HepG2 (cell line): Measurements from ENCODE around the gene NYNRIN. TPM values are rescaled to one million over a fixed set of nuclear protein-coding genes. Genes with fewer than 3 reads are reported as not detected.

ENCODE experiments used
- ATAC-seq: fragments of 200-7000 bp; cut with Tn5 transposase; 3 replicates; pipeline ENCODE4 v1.9.1; 2020; ENCODE audit warnings: mild to moderate bottlenecking, moderate library complexity
- BruUV-seq: library from RNA; stranded (reverse); fragments of 400-500 nt; replicated peaks from 2 replicates; lab custom pipeline; 2021; lab: Mats Ljungman, UMichigan
- CTCF ChIA-PET: fragments of 300-600 bp; formaldehyde crosslinking; extraction: SDS; loops from one replicate; lab custom pipeline; 2021; ENCODE audit warnings: low total read pairs, inconsistent platforms, low intra/inter-chr PET ratio; lab: Yijun Ruan, JAX
- POLR2A ChIA-PET: fragments of 350-600 bp; sonication (Branson Sonifier 250); formaldehyde crosslinking; loops from one replicate; lab custom pipeline; 2020; ENCODE audit warnings: antibody characterized with exemption, inconsistent platforms; lab: Yijun Ruan, JAX
- DNase-seq: peaks from one replicate; pipeline ENCODE4 v3.0.0-alpha.2; 2015; ENCODE audit warnings: low spot score
- FAIRE-seq: peaks from 3 replicates; lab custom pipeline; 2011; peaks lifted over from hg19 to GRCh38; lab: Jason Lieb, UNC
- H2AFZ ChIP-seq: one replicate; pipeline ENCODE4 v1.6.1; 2011; ENCODE audit warnings: low read length, inconsistent platforms
- H3K27ac ChIP-seq: fragments of 300-600 bp; 3 replicates; pipeline ENCODE4 v1.8.0; 2011; ENCODE audit warnings: mixed run types, mild to moderate bottlenecking, mixed read lengths, low read length, inconsistent platforms; ENCODE audit not compliant: insufficient read depth; ENCODE audit errors: extremely low read length
- H3K27me3 ChIP-seq, 2 experiments: fragments of 200-600 bp in 1 of 2; 2 replicates in 1 of 2; 3 replicates in 1 of 2; pipeline versions ENCODE4 v1.6.0 to v1.8.0; 2011; ENCODE audit warnings: low read length in 2 of 2, mild to moderate bottlenecking in 2 of 2, moderate library complexity in 2 of 2, inconsistent platforms in 1 of 2; ENCODE audit not compliant: insufficient read depth in 2 of 2, control insufficient read depth in 1 of 2
- H3K36me3 ChIP-seq, 2 experiments: fragments of 200-600 bp in 1 of 2; replicated peaks in 1 of 2; 2 replicates in 1 of 2; 3 replicates in 1 of 2; pipeline versions ENCODE4 v1.5.1 to v1.8.0; 2011; ENCODE audit warnings: low read length in 2 of 2, inconsistent platforms in 1 of 2; ENCODE audit not compliant: insufficient read depth in 2 of 2, control insufficient read depth in 1 of 2
- H3K4me1 ChIP-seq: 2 replicates; pipeline ENCODE4 v1.5.1; 2012; ENCODE audit warnings: low read length, inconsistent platforms; ENCODE audit not compliant: insufficient read depth
- H3K4me2 ChIP-seq: 2 replicates; pipeline ENCODE4 v1.6.0; 2011; ENCODE audit warnings: low read depth, low read length, inconsistent platforms
- H3K4me3 ChIP-seq, 3 experiments: fragments of 200-600 bp in 1 of 3; sonication (generic), shearing (Covaris generic) in 1 of 3; replicated peaks in 1 of 3; 2 replicates each; pipeline ENCODE4 v1.5.1; 2011 to 2016; ENCODE audit warnings: low read length in 3 of 3, inconsistent platforms in 2 of 3, low read depth in 2 of 3, mild to moderate bottlenecking in 2 of 3, control low read depth in 1 of 3, mixed read lengths in 1 of 3; ENCODE audit not compliant: insufficient read depth in 1 of 3
- H3K79me2 ChIP-seq: one replicate; pipeline ENCODE4 v1.6.1; 2011; ENCODE audit warnings: low read length, inconsistent platforms; ENCODE audit not compliant: insufficient read depth
- H3K9ac ChIP-seq: 2 replicates; pipeline ENCODE4 v1.6.0; 2011; ENCODE audit warnings: mild to moderate bottlenecking, low read depth, low read length, inconsistent platforms; ENCODE audit not compliant: insufficient read depth
- H3K9me3 ChIP-seq: 2 replicates; pipeline ENCODE4 v1.5.1; 2012; ENCODE audit warnings: mild to moderate bottlenecking, low read length
- H4K20me1 ChIP-seq: 2 replicates; pipeline ENCODE4 v1.6.0; 2011; ENCODE audit warnings: inconsistent platforms, mild to moderate bottlenecking, low read length, moderate library complexity; ENCODE audit not compliant: insufficient read depth
- EED ChIP-seq: sonication (generic); formaldehyde crosslinking; IDR thresholded peaks from 2 replicates; pipeline ENCODE4 v1.5.0; 2020; ENCODE audit warnings: mild to moderate bottlenecking, missing genetic modification reagents
- SOX6 ChIP-seq, 2 experiments: fragments of 450-650 bp in 1 of 2; sonication (generic) in 1 of 2; formaldehyde crosslinking in 1 of 2; IDR thresholded peaks; 2 replicates each; pipeline versions ENCODE4 v1.4.0 to v1.6.1; 2017 to 2020; ENCODE audit warnings: antibody characterized with exemption in 1 of 2, mild to moderate bottlenecking in 1 of 2, missing genetic modification reagents in 1 of 2
- TCF12 ChIP-seq, 2 experiments: fragments of 450-650 bp in 1 of 2; sonication (generic) in 1 of 2; formaldehyde crosslinking in 1 of 2; IDR thresholded peaks; 2 replicates each; pipeline versions ENCODE4 v1.6.1 to v1.8.0; 2017 to 2022; ENCODE audit warnings: antibody characterized with exemption in 1 of 2, mild to moderate bottlenecking in 1 of 2, missing genetic modification reagents in 1 of 2, moderate library complexity in 1 of 2
- ZC3H4 ChIP-seq: sonication (generic); formaldehyde crosslinking; IDR thresholded peaks from 2 replicates; pipeline ENCODE4 v1.4.0; 2020; ENCODE audit warnings: missing genetic modification reagents, borderline replicate concordance
- ZFAT ChIP-seq: sonication (generic); formaldehyde crosslinking; conservative IDR thresholded peaks from 2 replicates; pipeline ENCODE4 v1.8.1; 2023; ENCODE audit warnings: missing genetic modification reagents, inconsistent platforms
- ZNF333 ChIP-seq: sonication (generic); formaldehyde crosslinking; IDR thresholded peaks from 2 replicates; pipeline ENCODE4 v1.4.0; 2020; ENCODE audit warnings: mild to moderate bottlenecking, missing genetic modification reagents, borderline replicate concordance
- WGBS: methylation state at CpG from one replicate; pipeline ENCODE4 v1.1.6; 2017; ENCODE audit warnings: low lambda C conversion rate; 5-methylcytosine and 5-hydroxymethylcytosine counted together
- in situ Hi-C: cut with HindIII; loops from 2 replicates; pipeline ENCODE4 v1.10.0; 2017; ENCODE audit warnings: low pct_unique_long_range_greater_than_20kb; ENCODE audit not compliant: extremely low pct_ligation_motif_present
- intact Hi-C: fragments of 100-400 bp; cut with micrococcal nuclease; formaldehyde crosslinking; loops from one replicate; pipeline ENCODE4 v1.10.0; 2022; ENCODE audit not compliant: unreplicated experiment
- polyA plus RNA-seq, 8 experiments: library from polyadenylated mRNA; depleted of rRNA in 3 of 8; stranded (reverse) in 7 of 8; unstranded in 1 of 8; fragments of >200 nt; fragmentation: Illumina TruSeq in 4 of 8; extraction: Trizol in 4 of 8; gene quantifications; 2 replicates each; pipeline versions ENCODE4 v1.2.1 to v1.2.3, GENCODE V29; 2011 to 2016; ENCODE audit warnings: low read depth in 4 of 8, missing spikeins in 1 of 8, mixed read lengths in 1 of 8; ENCODE audit not compliant: insufficient read depth in 1 of 8
- total RNA-seq, 5 experiments: library from RNA; depleted of rRNA; stranded (reverse); fragments of >200 nt; fragmentation: Illumina TruSeq; extraction: Trizol; gene quantifications; 2 replicates each; pipeline ENCODE4 v1.2.3, GENCODE V29; 2016; ENCODE audit warnings: low read depth in 1 of 5
- TF ChIP-seq, protein P1 (sequence below): fragments of 450-650 bp; IDR thresholded peaks from 2 replicates; pipeline ENCODE4 v1.6.1; 2016

The NYNRIN gene
- total and polyA plus RNA-seq, 2 of the 13 experiments (the other 11 are each of a cell fraction or from before 2014, with no cell fraction given): 0.63 to 1.1 TPM

DNA sequence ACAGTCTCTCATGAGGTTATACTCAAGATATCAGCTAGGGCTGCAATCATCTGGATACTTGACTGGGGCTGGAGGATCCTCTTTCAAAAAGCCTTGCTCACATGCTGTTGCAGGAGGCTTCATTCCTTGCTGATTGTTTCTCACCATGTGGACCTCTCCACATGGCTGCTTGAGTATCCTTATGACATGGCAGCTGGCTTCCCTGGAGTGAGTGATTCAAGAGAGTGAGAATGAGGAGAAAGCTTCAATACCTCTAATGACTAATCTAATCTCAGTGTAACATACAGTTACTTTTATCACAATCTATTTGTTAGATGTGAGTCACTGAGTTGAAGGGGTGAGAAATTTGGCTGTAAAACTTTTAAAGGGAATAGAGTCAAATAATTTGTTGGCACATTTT, 58.2 kb downstream of the NYNRIN start (continued):
- TF ChIP-seq TCF12 (IDR thresholded peaks at IDR 0.05) (peak; percentile 7; the same call in 1 of the 2 replicates), TCF12 (CRISPR knock-in tag; IDR thresholded peaks at IDR 0.05) (no peak), ZC3H4 (no peak)
- TF ChIP-seq, protein P1, sequence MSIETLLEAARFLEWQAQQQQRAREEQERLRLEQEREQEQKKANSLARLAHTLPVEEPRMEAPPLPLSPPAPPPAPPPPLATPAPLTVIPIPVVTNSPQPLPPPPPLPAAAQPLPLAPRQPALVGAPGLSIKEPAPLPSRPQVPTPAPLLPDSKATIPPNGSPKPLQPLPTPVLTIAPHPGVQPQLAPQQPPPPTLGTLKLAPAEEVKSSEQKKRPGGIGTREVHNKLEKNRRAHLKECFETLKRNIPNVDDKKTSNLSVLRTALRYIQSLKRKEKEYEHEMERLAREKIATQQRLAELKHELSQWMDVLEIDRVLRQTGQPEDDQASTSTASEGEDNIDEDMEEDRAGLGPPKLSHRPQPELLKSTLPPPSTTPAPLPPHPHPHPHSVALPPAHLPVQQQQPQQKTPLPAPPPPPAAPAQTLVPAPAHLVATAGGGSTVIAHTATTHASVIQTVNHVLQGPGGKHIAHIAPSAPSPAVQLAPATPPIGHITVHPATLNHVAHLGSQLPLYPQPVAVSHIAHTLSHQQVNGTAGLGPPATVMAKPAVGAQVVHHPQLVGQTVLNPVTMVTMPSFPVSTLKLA: peak; percentile 53

- in situ Hi-C loops (no loop called here), intact Hi-C loops (no loop called here)
- no peak overlapping the region for H3K4me2 ChIP-seq
- WGBS: 96% methylated on average over 1 of the region's 1 CpG
- no peak for DNase-seq
- H3K36me3 ChIP-seq: peaks cover 6 to 9% of the 10 kb centered on the region in 2 experiments; a peak in 3 of 5 replicates
- peaks cover 12% of the 10 kb centered on the region for H3K9me3 ChIP-seq
- no peak for TF ChIP-seq ZFAT
- no peak for TF ChIP-seq ZNF333 (CRISPR knock-in tag)
- no peak for TF ChIP-seq EED (CRISPR knock-in tag)
- no peak for TF ChIP-seq SOX6 (IDR thresholded peaks at IDR 0.05)
- no peak for TF ChIP-seq SOX6 (CRISPR knock-in tag; IDR thresholded peaks at IDR 0.05)
- no peaks in the 10 kb centered on the region for H4K20me1 ChIP-seq
- H3K79me2 ChIP-seq: no peaks in the 10 kb centered on the region
- no TSS peak for BruUV-seq
- H3K27me3 ChIP-seq: no peaks in the 10 kb centered on the region
- no peak for FAIRE-seq
- no peak for ATAC-seq
- H3K4me3 ChIP-seq: no peak overlapping the region
- CTCF ChIA-PET: no interaction called here
- no peak overlapping the region for H2AFZ ChIP-seq
- H3K27ac ChIP-seq: no peak overlapping the region
- POLR2A ChIA-PET: no interaction called here
- H3K4me1 ChIP-seq: no peaks in the 10 kb centered on the region
- no peak overlapping the region for H3K9ac ChIP-seq
These were observed 59.9 kb downstream of the NYNRIN start for GRCh38 chr14:24458736-24459135.
